HepG2 (cell line): ENCODE results near the gene ARHGDIG.

Source experiments
- CBFB ChIP-seq: sonication (generic); formaldehyde crosslinking; IDR thresholded peaks from 2 replicates; pipeline ENCODE4 v1.4.0; 2020; ENCODE audit warnings: missing genetic modification reagents
- DPF2 ChIP-seq: sonication (generic); formaldehyde crosslinking; IDR thresholded peaks from 2 replicates; pipeline ENCODE4 v1.4.0; 2020; ENCODE audit warnings: mild to moderate bottlenecking, low read depth, missing genetic modification reagents, borderline replicate concordance
- EZH2 ChIP-seq: conservative IDR thresholded peaks from 2 replicates; pipeline ENCODE4 v1.6.1; 2012; ENCODE audit warnings: mild to moderate bottlenecking, low read depth, low read length, moderate library complexity
- MAFF ChIP-seq: IDR thresholded peaks from 2 replicates; pipeline ENCODE4 v1.6.1; 2011; ENCODE audit warnings: low read depth, low read length, improper control_type of control experiment
- NONO ChIP-seq, 2 experiments: fragments of 450-650 bp in 1 of 2; sonication (generic) in 1 of 2; formaldehyde crosslinking in 1 of 2; IDR thresholded peaks in 1 of 2; conservative IDR thresholded peaks in 1 of 2; 2 replicates each; pipeline versions ENCODE4 v1.6.1 to v1.8.0; 2017 to 2022; ENCODE audit warnings: mild to moderate bottlenecking in 1 of 2, missing genetic modification reagents in 1 of 2, moderate library complexity in 1 of 2
- PRPF4 ChIP-seq: fragments of 200-400 bp; formaldehyde crosslinking; IDR thresholded peaks from 2 replicates; pipeline ENCODE4 v1.6.1; 2016; ENCODE audit warnings: low read length, low read depth; ENCODE audit not compliant: poor library complexity, severe bottlenecking
- ZNF644 ChIP-seq: IDR thresholded peaks from 2 replicates; pipeline ENCODE4 v1.6.1; 2016; ENCODE audit warnings: low read depth
- TF ChIP-seq, protein P1 (sequence below): IDR thresholded peaks from 2 replicates; pipeline ENCODE4 v1.6.1; 2012; ENCODE audit warnings: low read length, improper control_type of control experiment
- TF ChIP-seq, protein P2 (sequence below): sonication (generic); formaldehyde crosslinking; conservative IDR thresholded peaks from 2 replicates; pipeline ENCODE4 v1.4.0; 2020; ENCODE audit warnings: missing genetic modification reagents

DNA sequence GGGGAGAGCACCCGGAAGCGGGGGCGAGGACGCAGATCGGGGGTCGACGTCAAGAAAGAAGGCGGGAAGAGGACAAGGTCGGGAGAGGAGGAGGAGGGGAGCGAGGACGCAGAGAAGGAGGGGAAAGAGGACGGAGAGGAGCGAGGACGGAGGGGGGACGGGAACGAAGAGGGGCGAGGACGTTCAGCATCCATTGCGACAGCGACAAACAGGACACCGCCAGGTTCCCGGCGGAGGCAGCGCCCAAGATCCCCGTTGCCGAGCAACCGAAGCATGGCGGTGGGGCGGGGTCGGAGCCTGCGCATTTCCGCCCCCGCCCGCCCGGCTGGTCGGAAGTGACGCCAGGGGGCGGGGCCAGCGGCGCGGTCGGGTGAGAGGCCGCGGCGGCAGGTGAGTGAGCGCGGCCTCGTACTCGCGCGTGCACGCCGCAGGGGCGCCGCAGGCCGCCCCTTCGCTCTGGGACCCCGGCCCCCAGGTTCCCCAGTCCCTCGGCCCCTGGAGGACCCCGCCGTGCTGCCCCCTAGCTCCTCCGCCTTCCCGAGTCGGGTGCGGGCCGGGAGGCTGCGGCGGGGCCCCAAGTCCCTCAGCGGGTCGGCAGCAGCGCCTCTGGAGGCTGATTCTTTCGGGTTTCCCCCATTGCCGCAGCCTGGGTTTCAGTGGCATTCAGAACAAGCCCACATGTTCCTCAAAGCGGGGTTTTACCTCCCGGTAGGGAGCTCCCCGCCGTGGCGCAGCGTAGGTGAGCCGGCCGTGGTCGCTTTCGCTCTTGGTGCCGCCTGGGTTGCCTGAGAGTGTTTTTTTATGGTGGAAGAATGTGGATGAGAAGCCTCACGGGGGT is 45.7 kb upstream of the ARHGDIG start, which contains the start of gene FAM234A:
- TF ChIP-seq MAFF (no peak), CBFB (CRISPR knock-in tag) (0 out of 2 replicates have a peak, but pooled peaks have one; percentile 28), EZH2 (no peak), DPF2 (CRISPR knock-in tag) (no peak), ZNF644 (CRISPR knock-in tag) (no peak), PRPF4 (no peak), NONO (IDR thresholded peaks at IDR 0.05) (no peak), NONO (CRISPR knock-in tag; conservative IDR thresholded peaks at IDR 0.05) (peak; percentile 77)
- TF ChIP-seq, protein P1, sequence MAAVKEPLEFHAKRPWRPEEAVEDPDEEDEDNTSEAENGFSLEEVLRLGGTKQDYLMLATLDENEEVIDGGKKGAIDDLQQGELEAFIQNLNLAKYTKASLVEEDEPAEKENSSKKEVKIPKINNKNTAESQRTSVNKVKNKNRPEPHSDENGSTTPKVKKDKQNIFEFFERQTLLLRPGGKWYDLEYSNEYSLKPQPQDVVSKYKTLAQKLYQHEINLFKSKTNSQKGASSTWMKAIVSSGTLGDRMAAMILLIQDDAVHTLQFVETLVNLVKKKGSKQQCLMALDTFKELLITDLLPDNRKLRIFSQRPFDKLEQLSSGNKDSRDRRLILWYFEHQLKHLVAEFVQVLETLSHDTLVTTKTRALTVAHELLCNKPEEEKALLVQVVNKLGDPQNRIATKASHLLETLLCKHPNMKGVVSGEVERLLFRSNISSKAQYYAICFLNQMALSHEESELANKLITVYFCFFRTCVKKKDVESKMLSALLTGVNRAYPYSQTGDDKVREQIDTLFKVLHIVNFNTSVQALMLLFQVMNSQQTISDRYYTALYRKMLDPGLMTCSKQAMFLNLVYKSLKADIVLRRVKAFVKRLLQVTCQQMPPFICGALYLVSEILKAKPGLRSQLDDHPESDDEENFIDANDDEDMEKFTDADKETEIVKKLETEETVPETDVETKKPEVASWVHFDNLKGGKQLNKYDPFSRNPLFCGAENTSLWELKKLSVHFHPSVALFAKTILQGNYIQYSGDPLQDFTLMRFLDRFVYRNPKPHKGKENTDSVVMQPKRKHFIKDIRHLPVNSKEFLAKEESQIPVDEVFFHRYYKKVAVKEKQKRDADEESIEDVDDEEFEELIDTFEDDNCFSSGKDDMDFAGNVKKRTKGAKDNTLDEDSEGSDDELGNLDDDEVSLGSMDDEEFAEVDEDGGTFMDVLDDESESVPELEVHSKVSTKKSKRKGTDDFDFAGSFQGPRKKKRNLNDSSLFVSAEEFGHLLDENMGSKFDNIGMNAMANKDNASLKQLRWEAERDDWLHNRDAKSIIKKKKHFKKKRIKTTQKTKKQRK = no peak
- TF ChIP-seq, protein P2, sequence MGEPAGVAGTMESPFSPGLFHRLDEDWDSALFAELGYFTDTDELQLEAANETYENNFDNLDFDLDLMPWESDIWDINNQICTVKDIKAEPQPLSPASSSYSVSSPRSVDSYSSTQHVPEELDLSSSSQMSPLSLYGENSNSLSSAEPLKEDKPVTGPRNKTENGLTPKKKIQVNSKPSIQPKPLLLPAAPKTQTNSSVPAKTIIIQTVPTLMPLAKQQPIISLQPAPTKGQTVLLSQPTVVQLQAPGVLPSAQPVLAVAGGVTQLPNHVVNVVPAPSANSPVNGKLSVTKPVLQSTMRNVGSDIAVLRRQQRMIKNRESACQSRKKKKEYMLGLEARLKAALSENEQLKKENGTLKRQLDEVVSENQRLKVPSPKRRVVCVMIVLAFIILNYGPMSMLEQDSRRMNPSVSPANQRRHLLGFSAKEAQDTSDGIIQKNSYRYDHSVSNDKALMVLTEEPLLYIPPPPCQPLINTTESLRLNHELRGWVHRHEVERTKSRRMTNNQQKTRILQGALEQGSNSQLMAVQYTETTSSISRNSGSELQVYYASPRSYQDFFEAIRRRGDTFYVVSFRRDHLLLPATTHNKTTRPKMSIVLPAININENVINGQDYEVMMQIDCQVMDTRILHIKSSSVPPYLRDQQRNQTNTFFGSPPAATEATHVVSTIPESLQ (CRISPR knock-in tag) = no peak
